Loucy (cell line): ENCODE results near the gene ATP1A4.

ENCODE experiments used
- CTCF ChIP-seq: fragments of 200-600 bp; sonication (generic); conservative IDR thresholded peaks from 2 replicates; pipeline ENCODE4 v1.5.1; 2014; ENCODE audit warnings: mild to moderate bottlenecking, antibody characterized with exemption, low read length
- EZH2phosphoT487 ChIP-seq: fragments of 200-600 bp; IDR thresholded peaks from 2 replicates; pipeline ENCODE4 v1.6.1; 2018; ENCODE audit warnings: antibody characterized with exemption, mild to moderate bottlenecking, moderate library complexity, borderline replicate concordance

DNA sequence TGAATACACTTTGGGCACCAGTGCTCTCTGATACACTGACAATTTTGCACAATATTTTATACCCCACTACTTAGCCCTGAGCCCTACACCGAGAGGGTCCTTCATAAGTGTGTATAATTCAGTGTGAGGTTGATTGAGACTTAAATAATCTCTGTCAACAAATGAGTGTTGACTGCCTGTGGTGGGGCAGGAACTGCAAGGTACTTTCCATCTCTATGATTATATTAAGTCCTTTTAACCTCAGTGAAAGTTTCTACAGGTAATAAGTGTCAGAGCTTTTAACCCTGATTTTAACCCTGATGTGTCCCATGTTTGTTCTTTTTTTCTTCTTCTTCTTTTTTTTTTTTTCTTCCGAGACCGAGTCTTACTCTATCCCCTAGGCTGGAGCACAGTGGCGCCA is 44.7 kb downstream of the ATP1A4 start:
- TF ChIP-seq CTCF = no peak
- TF ChIP-seq EZH2phosphoT487 = no peak
